Esophagus squamous epithelium (tissue), 5 donors: ENCODE measurements around the gene SNX27. TPM values are rescaled to one million over a fixed set of nuclear protein-coding genes. Genes with fewer than 3 reads are reported as not detected.

Source experiments
- DNase-seq: peaks from one replicate; lab custom pipeline; 2025; lab: John Stamatoyannopoulos, UW
- H3K27ac ChIP-seq, 4 donors: fragments of 200-600 bp; sonication (generic); one replicate each; pipeline ENCODE4 v1.5.1; 2016 to 2019; ENCODE audit warnings: mild to moderate bottlenecking in 1 of 4
- H3K27me3 ChIP-seq, 4 donors: fragments of 200-600 bp; sonication (generic); 1 replicate in 3 of 4; 2 replicates in 1 of 4; pipeline versions ENCODE4 v1.5.1 to v1.6.0; 2017 to 2021; ENCODE audit warnings: antibody characterized with exemption in 1 of 4
- H3K36me3 ChIP-seq, 3 donors: fragments of 200-600 bp; sonication (generic); one replicate each; pipeline ENCODE4 v1.5.1; 2016 to 2019
- H3K4me1 ChIP-seq, 3 donors: fragments of 200-600 bp; sonication (generic); one replicate each; pipeline ENCODE4 v1.5.1; 2017 to 2019
- H3K4me3 ChIP-seq, 4 donors: fragments of 200-600 bp; sonication (generic); 1 replicate in 3 of 4; 2 replicates in 1 of 4; pipeline ENCODE4 v1.5.1; 2016 to 2019; ENCODE audit warnings: mild to moderate bottlenecking in 2 of 4, moderate library complexity in 1 of 4
- H3K9me3 ChIP-seq, 3 donors: fragments of 200-600 bp; sonication (generic); one replicate each; pipeline ENCODE4 v1.5.1; 2016 to 2019
- POLR2A ChIP-seq, 4 donors: fragments of 450-650 bp; IDR thresholded peaks; one replicate each; pipeline ENCODE4 v1.6.1; 2017; ENCODE audit warnings: antibody characterized with exemption in 4 of 4, mild to moderate bottlenecking in 4 of 4, moderate library complexity in 3 of 4
- WGBS, 2 donors: methylation state at CpG; one replicate each; pipeline ENCODE4 v1.1.5; 2018; 5-methylcytosine and 5-hydroxymethylcytosine counted together
- intact Hi-C: fragments of 100-400 bp; cut with DNase I; formaldehyde crosslinking; loops from one replicate; pipeline ENCODE4 v1.15.0; 2022
- total RNA-seq, 4 donors: library from RNA; depleted of rRNA; stranded (reverse); fragments of >200 nt; gene quantifications; one replicate each; pipeline ENCODE4 v1.1.0, GENCODE V29; 2016
- TF ChIP-seq, protein P1 (sequence below), 6 experiments: fragments of 450-650 bp in 4 of 6; fragments of 200-600 bp in 2 of 6; sonication (generic) in 2 of 6; IDR thresholded peaks; one replicate each; pipeline ENCODE4 v1.5.1; 2016 to 2019; ENCODE audit warnings: antibody characterized with exemption in 6 of 6, mild to moderate bottlenecking in 4 of 6, moderate library complexity in 4 of 6
- donor health status: DM: yes; HTN: yes; CAD: no.

The SNX27 gene
- total RNA-seq = 10 to 100 TPM; 15.0 to 30.3 (median 17.3) TPM

DNA sequence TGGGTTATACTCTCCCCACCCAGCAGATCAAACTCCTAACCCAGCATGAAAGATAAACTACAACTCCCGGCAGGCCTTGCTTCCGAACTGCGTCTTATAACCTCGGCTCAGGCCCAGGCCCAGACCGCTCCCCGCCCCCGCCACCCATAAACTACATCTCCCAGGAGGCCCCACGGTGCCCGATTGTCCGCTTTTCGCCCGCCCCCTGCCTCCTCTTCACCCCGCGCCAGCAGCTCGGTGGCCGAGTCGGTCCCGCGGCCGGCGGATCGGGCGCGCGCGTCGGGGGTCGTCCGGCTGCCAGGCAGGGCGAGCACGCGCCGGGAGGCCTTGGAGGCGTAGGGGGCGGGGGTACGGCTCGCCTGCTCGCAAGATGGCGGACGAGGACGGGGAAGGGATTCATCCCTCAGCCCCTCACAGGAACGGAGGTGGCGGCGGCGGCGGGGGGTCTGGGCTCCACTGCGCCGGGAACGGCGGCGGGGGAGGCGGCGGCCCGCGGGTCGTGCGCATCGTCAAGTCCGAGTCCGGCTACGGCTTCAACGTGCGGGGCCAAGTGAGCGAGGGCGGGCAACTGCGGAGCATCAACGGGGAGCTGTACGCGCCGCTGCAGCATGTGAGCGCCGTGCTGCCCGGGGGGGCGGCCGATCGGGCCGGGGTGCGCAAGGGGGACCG lies at the start of gene SNX27:
Gene SNX27 (plus strand): TSS at position 219 of the 669 bp plus-strand sequence. CDS start 152 bp downstream, at position 371.
- Histone ChIP-seq H3K27me3 (no peaks in the 10 kb centered on the region), H3K4me1 (peaks cover 21 to 66% (median 44%) of the 10 kb centered on the region in 3 donors), H3K9me3 (no peaks in the 10 kb centered on the region), H3K36me3 (peaks cover 0 to 7% (median 0%) of the 10 kb centered on the region in 3 donors), H3K4me3 (peak within 1 kb of the TSS; percentile 88 to 94 (median 90)), H3K27ac (peak within 1 kb of the TSS; percentile 89 to 98 (median 92))
- peak; percentile 69 for DNase-seq
- intact Hi-C loops = no loop called here
- peak in 2 of 4 donors; percentile 50 to 77 for TF ChIP-seq POLR2A (IDR thresholded peaks at IDR 0.05)
- TF ChIP-seq, protein P1, sequence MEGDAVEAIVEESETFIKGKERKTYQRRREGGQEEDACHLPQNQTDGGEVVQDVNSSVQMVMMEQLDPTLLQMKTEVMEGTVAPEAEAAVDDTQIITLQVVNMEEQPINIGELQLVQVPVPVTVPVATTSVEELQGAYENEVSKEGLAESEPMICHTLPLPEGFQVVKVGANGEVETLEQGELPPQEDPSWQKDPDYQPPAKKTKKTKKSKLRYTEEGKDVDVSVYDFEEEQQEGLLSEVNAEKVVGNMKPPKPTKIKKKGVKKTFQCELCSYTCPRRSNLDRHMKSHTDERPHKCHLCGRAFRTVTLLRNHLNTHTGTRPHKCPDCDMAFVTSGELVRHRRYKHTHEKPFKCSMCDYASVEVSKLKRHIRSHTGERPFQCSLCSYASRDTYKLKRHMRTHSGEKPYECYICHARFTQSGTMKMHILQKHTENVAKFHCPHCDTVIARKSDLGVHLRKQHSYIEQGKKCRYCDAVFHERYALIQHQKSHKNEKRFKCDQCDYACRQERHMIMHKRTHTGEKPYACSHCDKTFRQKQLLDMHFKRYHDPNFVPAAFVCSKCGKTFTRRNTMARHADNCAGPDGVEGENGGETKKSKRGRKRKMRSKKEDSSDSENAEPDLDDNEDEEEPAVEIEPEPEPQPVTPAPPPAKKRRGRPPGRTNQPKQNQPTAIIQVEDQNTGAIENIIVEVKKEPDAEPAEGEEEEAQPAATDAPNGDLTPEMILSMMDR (IDR thresholded peaks at IDR 0.05) = no peak
- 0 to 3% methylated on average over 5 to 39 of the region's 79 CpGs for WGBS, 2 donors

DNA sequence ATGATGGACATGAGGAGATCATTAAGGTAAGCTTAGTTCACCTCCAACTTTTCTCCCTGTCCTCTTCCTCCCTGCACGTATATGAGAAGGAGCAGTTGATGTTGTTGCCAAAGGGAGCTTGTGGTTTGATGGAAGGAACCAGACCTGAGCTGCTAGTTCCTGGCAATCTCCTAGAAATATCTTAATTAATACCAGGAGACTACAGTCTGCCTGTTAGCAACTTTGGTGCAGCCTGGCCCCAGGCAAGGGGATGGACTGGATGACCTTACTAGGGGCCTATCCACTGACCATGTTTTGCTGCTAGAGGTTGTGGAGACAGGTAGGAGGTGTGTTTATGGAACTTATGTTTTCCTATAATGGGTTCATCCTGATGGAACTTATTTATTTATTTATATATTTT lies 49.2 kb upstream of the SNX27 start:
- DNase-seq = no peak
- H3K9me3 ChIP-seq = no peaks in the 10 kb centered on the region
- no peaks in the 10 kb centered on the region for H3K27me3 ChIP-seq
- peaks cover 0 to 71% (median 0%) of the 10 kb centered on the region in 3 donors for H3K36me3 ChIP-seq
- no peak overlapping the region for H3K27ac ChIP-seq
- intact Hi-C loops = no loop called here
- H3K4me1 ChIP-seq = peaks cover 0 to 9% (median 0%) of the 10 kb centered on the region in 3 donors
- H3K4me3 ChIP-seq = no peak overlapping the region
- WGBS, 2 donors = 67% methylated on average over 1 of the region's 1 CpG; no CpG with 5 or more reads in 1 of the 2 donors
- TF ChIP-seq, protein P1 (IDR thresholded peaks at IDR 0.05) = no peak
- no peak for TF ChIP-seq POLR2A (IDR thresholded peaks at IDR 0.05)

DNA sequence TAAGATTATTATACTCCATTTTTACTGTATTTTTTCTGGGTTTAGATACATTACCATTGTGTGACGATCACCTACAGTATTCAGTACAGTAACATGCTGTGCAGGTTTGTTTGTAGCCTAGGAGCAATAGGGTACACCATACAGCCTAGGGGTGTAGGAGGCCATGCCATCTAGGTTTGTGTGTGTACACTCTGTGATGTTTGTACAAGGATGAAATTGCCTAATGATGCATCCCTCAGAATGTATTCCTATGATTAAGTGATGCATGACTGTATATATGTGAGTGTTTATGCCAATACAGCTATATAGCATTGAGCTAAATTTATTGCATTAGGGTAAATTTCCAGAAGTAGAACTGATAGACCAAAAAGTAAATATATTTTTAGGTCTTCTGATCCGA lies 48.5 kb upstream of the SNX27 start:
- Histone ChIP-seq H3K36me3 (peaks cover 0 to 75% (median 0%) of the 10 kb centered on the region in 3 donors), H3K4me1 (peaks cover 0 to 14% (median 0%) of the 10 kb centered on the region in 3 donors), H3K27me3 (no peaks in the 10 kb centered on the region), H3K9me3 (no peaks in the 10 kb centered on the region), H3K27ac (no peak overlapping the region), H3K4me3 (no peak overlapping the region)
- TF ChIP-seq, protein P1 (IDR thresholded peaks at IDR 0.05) = no peak
- no peak for TF ChIP-seq POLR2A (IDR thresholded peaks at IDR 0.05)
- intact Hi-C loops = no loop called here
- 33 to 68% methylated on average over 2 of the region's 2 CpGs for WGBS, 2 donors
- DNase-seq = no peak

DNA sequence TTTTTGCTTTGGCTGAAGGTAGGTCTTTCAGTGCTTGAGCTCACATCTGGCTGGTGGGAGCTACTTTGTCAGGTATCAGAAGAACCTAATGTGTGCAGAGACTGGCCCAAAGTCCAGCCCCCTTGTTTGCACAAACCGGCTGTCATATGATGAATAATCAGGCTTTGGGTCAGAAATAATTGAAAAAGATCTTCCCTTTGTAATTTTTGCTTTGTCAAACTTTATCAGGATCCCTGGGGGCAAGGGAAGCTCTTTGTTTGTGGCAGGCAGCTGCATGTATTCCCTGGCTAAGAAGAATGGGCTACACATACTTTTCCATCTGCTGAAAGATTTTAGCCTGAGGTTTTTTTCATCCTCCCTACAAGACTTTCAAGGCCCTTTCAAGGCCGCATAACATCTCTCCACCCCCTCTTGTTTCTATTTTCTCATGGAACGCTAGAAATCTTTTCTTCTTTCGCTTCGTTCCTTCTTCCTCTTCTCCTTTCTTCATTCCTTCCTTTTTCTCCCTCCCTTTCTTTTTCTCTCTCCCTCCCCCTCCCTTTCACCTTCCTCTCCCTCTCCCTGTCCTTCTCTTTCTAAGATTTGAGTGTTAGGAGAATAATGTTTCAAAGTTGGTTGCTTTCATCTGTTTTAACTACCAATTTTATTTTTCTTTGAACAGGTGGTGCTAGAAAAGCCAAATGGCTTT lies 46.2 kb upstream of the SNX27 start:
- H3K27me3 ChIP-seq = no peaks in the 10 kb centered on the region
- no peak overlapping the region for H3K27ac ChIP-seq

More for the DNA sequence above, 46.2 kb upstream of the SNX27 start:
- H3K9me3 ChIP-seq = no peaks in the 10 kb centered on the region
- H3K4me3 ChIP-seq = no peak overlapping the region
- H3K36me3 ChIP-seq = peaks cover 0 to 88% (median 4%) of the 10 kb centered on the region in 3 donors
- intact Hi-C loops = no loop called here
- DNase-seq = no peak
- TF ChIP-seq, protein P1 (IDR thresholded peaks at IDR 0.05) = no peak
- TF ChIP-seq POLR2A (IDR thresholded peaks at IDR 0.05) = no peak
- peaks cover 0 to 37% (median 3%) of the 10 kb centered on the region in 3 donors for H3K4me1 ChIP-seq
- WGBS, 2 donors = 29 to 47% methylated on average over 5 of the region's 5 CpGs
